Upper lobe of left lung (tissue), 6 donors: ENCODE data around the gene ADK. TPM values are rescaled to one million over a fixed set of nuclear protein-coding genes. Genes with fewer than 3 reads are reported as not detected.

Source experiments
- ATAC-seq, 2 donors: fragments of 200-7000 bp; cut with Tn5 transposase; one replicate each; pipeline ENCODE4 v1.9.1; 2022; ENCODE audit warnings: mild to moderate bottlenecking in 2 of 2, moderate library complexity in 2 of 2; ENCODE audit not compliant: low FRiP score in 2 of 2
- DNase-seq, 2 donors: peaks; one replicate each; pipeline ENCODE4 v3.0.0-alpha.2; 2019 to 2020
- H3K27ac ChIP-seq, 4 donors: fragments of 200-600 bp; sonication (generic); one replicate each; pipeline ENCODE4 v1.5.1; 2016 to 2019
- H3K27me3 ChIP-seq, 4 donors: fragments of 200-600 bp; sonication (generic); one replicate each; pipeline ENCODE4 v1.5.1; 2017 to 2019
- H3K36me3 ChIP-seq, 4 donors: fragments of 200-600 bp; sonication (generic); one replicate each; pipeline ENCODE4 v1.5.1; 2016 to 2019
- H3K4me1 ChIP-seq, 4 donors: fragments of 200-600 bp; sonication (generic); one replicate each; pipeline ENCODE4 v1.5.1; 2018 to 2019
- H3K4me3 ChIP-seq, 4 donors: fragments of 200-600 bp; sonication (generic); one replicate each; pipeline ENCODE4 v1.5.1; 2017 to 2019; ENCODE audit warnings: mild to moderate bottlenecking in 2 of 4, moderate library complexity in 1 of 4
- H3K9me3 ChIP-seq, 4 donors: fragments of 200-600 bp; sonication (generic); one replicate each; pipeline ENCODE4 v1.5.1; 2018 to 2019
- CTCF ChIP-seq, 6 experiments: fragments of 450-650 bp in 4 of 6; fragments of 200-600 bp in 2 of 6; sonication (generic) in 2 of 6; IDR thresholded peaks; one replicate each; pipeline ENCODE4 v1.5.1; 2016 to 2019; ENCODE audit warnings: antibody characterized with exemption in 6 of 6
- EP300 ChIP-seq, 4 donors: sonication (generic); formaldehyde crosslinking; IDR thresholded peaks; one replicate each; pipeline ENCODE4 v1.5.1; 2017; ENCODE audit warnings: antibody characterized with exemption in 4 of 4, control low read depth in 2 of 4
- POLR2A ChIP-seq, 4 donors: fragments of 450-650 bp; IDR thresholded peaks; one replicate each; pipeline ENCODE4 v1.5.1; 2016 to 2017; ENCODE audit warnings: antibody characterized with exemption in 4 of 4, mild to moderate bottlenecking in 2 of 4
- POLR2AphosphoS5 ChIP-seq, 2 donors: sonication (generic); formaldehyde crosslinking; IDR thresholded peaks; one replicate each; pipeline ENCODE4 v1.5.1; 2017; ENCODE audit warnings: antibody characterized with exemption in 2 of 2
- WGBS, 2 donors: methylation state at CpG; one replicate each; pipeline ENCODE4 v1.1.5; 2017 to 2018; 5-methylcytosine and 5-hydroxymethylcytosine counted together
- total RNA-seq, 6 donors: library from RNA; depleted of rRNA in 4 of 6; stranded (reverse); fragments of >200 nt in 4 of 6; gene quantifications; one replicate each; pipeline versions ENCODE4 v1.1.0 to v1.2.1, GENCODE V29; 2016 to 2021
- donor health status: DM: no; HTN: no; CAD: no; lungs with moderate emphysema.
- donor health status: DM: no; HTN: yes; CAD: no; lungs with severe emphysema.

ADK gene
- total RNA-seq, 6 donors from 2014 or later = 27.9 to 123 (median 48.1) TPM

- H3K9me3 ChIP-seq = no peaks in the 10 kb centered on the region
- peaks cover 0 to under 1% (median 0%) of the 10 kb centered on the region in 4 donors for H3K4me1 ChIP-seq
- 81 to 88% methylated on average over 3 of the region's 3 CpGs for WGBS, 2 donors
- no peak for ATAC-seq
- H3K27me3 ChIP-seq = no peaks in the 10 kb centered on the region
- no peaks in the 10 kb centered on the region for H3K36me3 ChIP-seq
- TF ChIP-seq POLR2AphosphoS5 (IDR thresholded peaks at IDR 0.05) (no peak), CTCF (IDR thresholded peaks at IDR 0.05) (no peak), POLR2A (IDR thresholded peaks at IDR 0.05) (no peak)
- no peak overlapping the region for H3K4me3 ChIP-seq
- H3K27ac ChIP-seq = no peak overlapping the region
- no peak for DNase-seq
These were observed 228.5 kb downstream of the ADK start for GRCh38 chr10:74379474-74379873.

GRCh38 chr10:74380795-74381194 is 229.8 kb downstream of the ADK start:
- H3K4me1 ChIP-seq = peaks cover 0 to 3% (median 0%) of the 10 kb centered on the region in 4 donors
- DNase-seq (no peak), ATAC-seq (no peak)
- no peak overlapping the region for H3K27ac ChIP-seq
- no peaks in the 10 kb centered on the region for H3K9me3 ChIP-seq
- H3K27me3 ChIP-seq = no peaks in the 10 kb centered on the region
- no peak overlapping the region for H3K4me3 ChIP-seq
- no peak for TF ChIP-seq EP300 (IDR thresholded peaks at IDR 0.05)
- TF ChIP-seq POLR2AphosphoS5 (IDR thresholded peaks at IDR 0.05) = no peak
- TF ChIP-seq POLR2A (IDR thresholded peaks at IDR 0.05) = no peak
- no peak for TF ChIP-seq CTCF (IDR thresholded peaks at IDR 0.05)
- no peaks in the 10 kb centered on the region for H3K36me3 ChIP-seq
- 96 to 100% methylated on average over 1 of the region's 1 CpG for WGBS, 2 donors

GRCh38 chr10:74381291-74381853 is 230.4 kb downstream of the ADK start:
- ATAC-seq (no peak), DNase-seq (no peak)
- no peak for TF ChIP-seq EP300 (IDR thresholded peaks at IDR 0.05)
- Histone ChIP-seq H3K4me3 (no peak overlapping the region), H3K27me3 (no peaks in the 10 kb centered on the region), H3K36me3 (no peaks in the 10 kb centered on the region), H3K9me3 (no peaks in the 10 kb centered on the region), H3K4me1 (peaks cover 0 to 3% (median 0%) of the 10 kb centered on the region in 4 donors), H3K27ac (no peak overlapping the region)
- 73 to 83% methylated on average over 2 of the region's 2 CpGs for WGBS, 2 donors

GRCh38 chr10:74382663-74383062 is 231.6 kb downstream of the ADK start:
- no peaks in the 10 kb centered on the region for H3K36me3 ChIP-seq
- H3K4me1 ChIP-seq = peaks cover 0 to 3% (median 0%) of the 10 kb centered on the region in 4 donors
- no peak overlapping the region for H3K4me3 ChIP-seq
- H3K27me3 ChIP-seq = no peaks in the 10 kb centered on the region
- ATAC-seq = no peak
- no peak for DNase-seq
- TF ChIP-seq EP300 (IDR thresholded peaks at IDR 0.05) = no peak
- no peak for TF ChIP-seq POLR2A (IDR thresholded peaks at IDR 0.05)
- TF ChIP-seq CTCF (IDR thresholded peaks at IDR 0.05) = no peak
- no peak for TF ChIP-seq POLR2AphosphoS5 (IDR thresholded peaks at IDR 0.05)
- H3K27ac ChIP-seq = no peak overlapping the region
- H3K9me3 ChIP-seq = no peaks in the 10 kb centered on the region
- 73 to 82% methylated on average over 1 of the region's 1 CpG for WGBS, 2 donors

GRCh38 chr10:74383642-74384041 is 232.6 kb downstream of the ADK start:
- TF ChIP-seq EP300 (IDR thresholded peaks at IDR 0.05) (no peak), CTCF (IDR thresholded peaks at IDR 0.05) (no peak), POLR2AphosphoS5 (IDR thresholded peaks at IDR 0.05) (no peak), POLR2A (IDR thresholded peaks at IDR 0.05) (no peak)
- H3K4me1 ChIP-seq = peaks cover 0 to 3% (median 0%) of the 10 kb centered on the region in 4 donors
- H3K36me3 ChIP-seq = no peaks in the 10 kb centered on the region
- no peaks in the 10 kb centered on the region for H3K27me3 ChIP-seq
- no peak for DNase-seq
- H3K4me3 ChIP-seq = no peak overlapping the region
- H3K9me3 ChIP-seq = no peaks in the 10 kb centered on the region
- H3K27ac ChIP-seq = no peak overlapping the region
- no peak for ATAC-seq
